ENCODE results near the gene CETN2. TPM values are rescaled to one million over a fixed set of nuclear protein-coding genes. Genes with fewer than 3 reads are reported as not detected.
A peak's percentile ranks its signal among the peaks of the same experiment; 100 is the strongest.
"Not testable (repeated sequence)": the region's sequence is repeated elsewhere in the genome, so short reads cannot be mapped to it uniquely, and the experiment has no call there.

Gene CETN2
- polyA plus RNA-seq, 1 donor from 2014 or later, result 21.3 TPM

DNA sequence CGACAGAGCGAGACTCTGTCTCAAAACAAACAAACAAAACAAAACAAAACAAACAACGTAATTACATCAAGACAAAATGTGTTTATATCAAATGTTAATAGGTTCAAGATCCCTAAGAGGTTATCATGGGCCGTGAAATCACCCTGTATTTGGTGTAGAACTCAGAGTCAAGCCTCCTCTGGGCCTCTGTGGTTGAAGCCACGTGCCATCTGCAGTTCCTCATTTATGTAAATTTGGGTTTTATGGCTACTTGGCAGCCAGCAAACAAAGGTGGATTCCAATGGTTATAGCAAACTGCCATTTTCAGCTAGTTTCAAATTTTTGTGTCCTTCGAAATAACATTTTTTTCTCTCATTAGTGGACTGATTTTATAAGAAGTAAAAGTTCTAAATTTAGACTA lies 16.7 kb upstream of the CETN2 start:
- no peak overlapping the region for H3K27ac Mint-ChIP-seq
- no peaks in the 10 kb centered on the region for H3K9me3 Mint-ChIP-seq
- no peaks in the 10 kb centered on the region for H3K4me1 Mint-ChIP-seq
- H3K36me3 Mint-ChIP-seq, result no peaks in the 10 kb centered on the region
- H3K27me3 Mint-ChIP-seq, result peaks cover under 1% of the 10 kb centered on the region
- no peak overlapping the region for H3K4me3 Mint-ChIP-seq

DNA sequence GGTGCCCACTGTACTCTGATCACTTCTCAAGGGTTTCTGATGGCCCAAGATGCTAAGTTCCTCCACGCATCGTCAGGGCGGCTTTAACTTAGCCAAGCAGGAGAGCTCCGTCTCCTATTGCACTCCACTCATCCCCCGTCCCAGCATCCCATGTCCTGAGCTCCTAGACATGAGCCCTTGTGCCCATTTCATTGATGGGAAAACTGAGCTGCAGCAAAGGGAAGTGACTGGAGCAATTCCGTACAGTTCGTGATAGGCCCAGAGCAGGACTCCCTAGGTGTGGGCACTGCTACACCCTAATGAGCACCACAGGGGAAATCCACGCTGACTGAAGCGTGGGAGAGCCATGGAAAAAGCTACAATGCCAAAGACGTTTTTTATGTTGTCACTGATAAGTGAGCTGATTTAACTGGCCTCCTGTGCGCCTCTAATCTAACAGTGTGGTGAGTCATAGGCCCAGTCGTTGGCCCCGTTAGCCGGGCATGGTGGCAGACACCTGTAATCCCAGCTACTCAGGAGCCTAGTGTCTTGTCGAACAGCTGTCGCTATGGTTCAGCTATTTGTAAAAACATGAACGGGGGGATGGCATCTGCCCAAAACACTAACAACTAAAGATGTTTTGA lies 15.2 kb upstream of the CETN2 start:
- no peaks in the 10 kb centered on the region for H3K9me3 Mint-ChIP-seq

DNA sequence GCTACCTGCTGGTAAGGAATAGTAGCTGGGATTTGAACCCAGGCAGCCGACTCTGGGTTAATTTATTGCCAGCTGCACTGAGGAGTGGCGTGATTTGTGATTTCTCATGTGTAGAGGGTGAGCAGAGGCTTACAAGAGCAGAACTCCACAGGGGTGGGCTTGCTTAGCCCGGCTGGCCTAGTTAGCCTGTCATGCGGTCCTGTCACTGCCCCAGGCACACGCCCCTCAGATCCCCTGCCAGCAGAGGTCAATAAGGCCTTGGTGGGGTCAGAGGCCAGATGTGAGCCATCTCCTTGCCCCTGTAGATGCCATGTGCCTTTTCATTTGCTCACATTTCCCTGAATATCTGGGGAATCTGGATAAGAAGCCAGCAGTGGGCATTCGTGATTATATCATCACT lies 13.7 kb upstream of the CETN2 start:
- Mint-ChIP-seq H3K4me1 (no peaks in the 10 kb centered on the region), H3K4me3 (no peak overlapping the region), H3K27ac (no peak overlapping the region), H3K9me3 (no peaks in the 10 kb centered on the region), H3K27me3 (peaks cover 1% of the 10 kb centered on the region), H3K36me3 (no peaks in the 10 kb centered on the region)

More for the DNA sequence above, 15.2 kb upstream of the CETN2 start:
- Mint-ChIP-seq H3K36me3 (no peaks in the 10 kb centered on the region), H3K4me3 (no peak overlapping the region), H3K4me1 (no peaks in the 10 kb centered on the region), H3K27me3 (peaks cover 1% of the 10 kb centered on the region), H3K27ac (no peak overlapping the region)

DNA sequence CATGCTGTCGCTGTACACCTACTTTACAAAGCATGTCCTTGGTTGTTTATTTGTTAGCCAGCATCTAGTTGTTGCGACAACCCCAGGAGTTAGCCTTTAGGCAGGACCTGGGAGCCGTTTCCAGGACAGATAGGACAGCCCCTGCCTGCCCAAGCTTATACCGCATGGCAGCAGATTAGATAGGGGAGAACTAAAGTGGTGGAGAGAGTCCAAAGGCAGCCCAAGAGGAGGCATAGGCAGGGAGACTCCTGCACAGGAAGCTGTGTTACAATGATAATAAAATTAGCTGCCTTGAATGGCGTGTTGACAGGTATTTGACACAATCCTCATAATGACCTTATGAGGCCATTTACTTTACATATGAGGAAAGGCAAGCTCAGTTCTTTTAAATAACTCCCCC lies 13.3 kb upstream of the CETN2 start:
- Mint-ChIP-seq H3K36me3 (no peaks in the 10 kb centered on the region), H3K4me1 (peaks cover 0 to 2% (median 0%) of the 10 kb centered on the region in 3 donors), H3K27me3 (peaks cover 1% of the 10 kb centered on the region), H3K27ac (no peak overlapping the region), H3K9me3 (no peaks in the 10 kb centered on the region), H3K4me3 (no peak overlapping the region)

DNA sequence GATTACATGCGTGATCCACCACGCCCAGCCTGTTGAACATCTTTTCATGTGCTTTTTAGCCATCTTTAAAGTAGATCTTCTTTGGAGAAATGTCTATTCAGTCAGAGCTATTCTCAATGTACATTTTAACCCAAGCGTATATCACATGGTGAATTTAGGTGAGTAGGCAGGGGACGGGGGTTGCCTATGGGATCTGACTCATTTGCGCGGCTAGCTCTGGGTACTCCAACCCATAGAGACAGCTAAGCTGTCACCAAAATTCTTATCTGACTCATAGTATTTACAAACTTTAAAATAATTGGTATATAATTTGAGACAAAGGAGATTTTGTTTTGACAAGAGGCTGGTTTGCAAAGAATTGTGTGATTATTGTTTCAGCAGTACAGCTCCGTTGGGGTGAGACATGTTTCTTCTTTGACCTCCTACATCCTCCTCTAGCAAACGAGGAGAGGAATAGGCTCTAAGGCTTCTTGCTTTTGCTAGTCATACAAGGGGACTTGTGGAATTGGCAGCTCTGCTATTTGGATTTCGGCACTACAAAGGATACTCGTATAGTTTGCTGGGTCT lies 12.3 kb upstream of the CETN2 start:
- Mint-ChIP-seq H3K36me3 (no peaks in the 10 kb centered on the region), H3K4me1 (peaks cover 0 to 5% (median 2%) of the 10 kb centered on the region in 3 donors)

DNA sequence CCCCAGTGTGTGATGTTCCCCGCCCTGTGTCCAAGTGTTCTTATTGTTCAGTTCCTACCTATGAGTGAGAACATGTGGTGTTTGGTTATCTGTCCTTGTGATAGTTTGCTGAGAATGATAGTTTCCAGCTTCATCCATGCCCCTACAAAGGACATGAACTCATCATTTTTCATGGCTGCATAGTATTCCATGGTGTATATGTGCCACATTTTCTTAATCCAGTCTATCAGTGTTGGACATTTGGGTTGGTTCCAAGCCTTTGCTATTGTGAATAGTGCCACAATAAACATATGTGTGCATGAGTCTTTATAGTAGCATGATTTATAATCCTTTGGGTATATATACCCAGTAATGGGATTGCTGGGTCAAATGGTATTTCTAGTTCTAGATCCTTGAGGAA lies 4.9 kb upstream of the CETN2 start:
- H3K27me3 Mint-ChIP-seq, H3K4me3 Mint-ChIP-seq, H3K27ac Mint-ChIP-seq, H3K9me3 Mint-ChIP-seq, H3K36me3 Mint-ChIP-seq: not testable (repeated sequence)
- H3K4me1 Mint-ChIP-seq, result peaks cover 0 to 18% (median 13%) of the 10 kb centered on the region in 3 donors

More for the DNA sequence above, 12.3 kb upstream of the CETN2 start:
- Mint-ChIP-seq H3K27me3 (peaks cover 1% of the 10 kb centered on the region), H3K4me3 (no peak overlapping the region), H3K27ac (no peak overlapping the region), H3K9me3 (no peaks in the 10 kb centered on the region)

DNA sequence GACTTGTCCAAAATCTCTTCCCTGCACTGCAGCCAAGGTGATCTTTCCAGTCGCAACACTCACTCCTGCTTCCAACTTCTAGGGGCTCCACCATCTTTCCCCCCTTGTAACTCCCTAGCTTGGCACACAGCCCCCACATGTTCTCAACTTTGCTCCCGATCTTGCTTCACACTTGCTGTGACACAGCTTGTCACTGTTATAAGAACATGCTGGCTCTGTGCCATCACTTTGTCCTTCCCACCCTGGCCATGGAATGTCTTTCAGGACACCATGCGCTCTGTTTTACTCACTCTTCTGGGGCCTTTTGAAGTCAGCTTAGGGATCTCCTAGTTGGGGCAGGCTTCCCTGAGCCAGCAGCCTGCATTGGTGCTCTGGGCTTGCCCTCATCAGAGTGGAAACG lies 2.8 kb upstream of the CETN2 start:
- Mint-ChIP-seq H3K4me3 (peak overlapping the region in 1 of 4 donors; percentile 53), H3K27ac (no peak overlapping the region), H3K27me3 (no peaks in the 10 kb centered on the region), H3K9me3 (no peaks in the 10 kb centered on the region), H3K36me3 (no peaks in the 10 kb centered on the region), H3K4me1 (peaks cover 0 to 18% (median 13%) of the 10 kb centered on the region in 3 donors)

DNA sequence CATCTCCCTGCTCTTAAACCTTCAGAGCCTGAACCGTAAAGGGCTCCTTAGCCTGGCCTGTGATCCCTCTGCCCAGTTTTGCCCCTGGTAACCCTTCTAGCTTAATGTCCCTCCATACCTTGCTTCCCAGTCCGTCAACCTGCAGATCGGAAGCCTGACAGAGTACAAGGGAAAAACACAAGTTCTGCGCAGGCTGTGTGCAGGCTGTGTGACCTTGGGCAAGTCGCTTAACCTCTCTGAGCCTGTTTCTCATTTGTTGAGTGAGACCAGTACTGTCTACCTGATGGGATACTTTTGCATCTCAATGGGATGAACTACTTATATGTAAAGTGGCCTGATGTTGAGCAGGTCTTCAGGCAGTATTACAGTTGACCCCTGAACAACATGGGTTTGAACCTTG lies 2.0 kb upstream of the CETN2 start:
- Mint-ChIP-seq H3K4me3 (peak overlapping the region; percentile 3 to 95 (median 90)), H3K9me3 (no peaks in the 10 kb centered on the region), H3K36me3 (no peaks in the 10 kb centered on the region), H3K27ac (no peak overlapping the region), H3K4me1 (peaks cover 0 to 17% (median 11%) of the 10 kb centered on the region in 3 donors), H3K27me3 (no peaks in the 10 kb centered on the region)

DNA sequence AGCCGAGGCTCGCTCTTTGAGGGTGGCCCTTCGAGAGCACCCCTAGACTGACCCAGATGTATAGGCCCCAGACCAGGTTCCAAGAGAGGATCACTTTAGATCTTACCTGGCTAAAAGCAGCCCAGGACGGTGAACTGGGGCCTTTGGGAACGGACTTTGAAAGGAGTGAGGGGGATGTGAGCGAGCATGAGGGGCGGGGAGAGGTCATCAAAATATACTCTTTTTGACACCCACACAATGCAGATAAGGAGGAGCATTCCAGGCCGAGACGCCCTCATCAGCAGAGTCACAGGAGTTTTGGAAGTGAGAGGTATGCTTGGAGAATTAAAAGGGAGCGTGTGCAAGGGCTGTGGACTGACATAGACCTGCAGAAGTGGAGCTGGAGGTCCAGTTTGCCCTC lies 834 bp upstream of the CETN2 start:
- Mint-ChIP-seq H3K36me3 (no peaks in the 10 kb centered on the region), H3K27ac (peak overlapping the region in 1 of 3 donors; percentile 47), H3K9me3 (no peaks in the 10 kb centered on the region), H3K4me1 (peaks cover 0 to 17% (median 11%) of the 10 kb centered on the region in 3 donors), H3K4me3 (peak overlapping the region; percentile 86 to 95 (median 94)), H3K27me3 (no peaks in the 10 kb centered on the region)

DNA sequence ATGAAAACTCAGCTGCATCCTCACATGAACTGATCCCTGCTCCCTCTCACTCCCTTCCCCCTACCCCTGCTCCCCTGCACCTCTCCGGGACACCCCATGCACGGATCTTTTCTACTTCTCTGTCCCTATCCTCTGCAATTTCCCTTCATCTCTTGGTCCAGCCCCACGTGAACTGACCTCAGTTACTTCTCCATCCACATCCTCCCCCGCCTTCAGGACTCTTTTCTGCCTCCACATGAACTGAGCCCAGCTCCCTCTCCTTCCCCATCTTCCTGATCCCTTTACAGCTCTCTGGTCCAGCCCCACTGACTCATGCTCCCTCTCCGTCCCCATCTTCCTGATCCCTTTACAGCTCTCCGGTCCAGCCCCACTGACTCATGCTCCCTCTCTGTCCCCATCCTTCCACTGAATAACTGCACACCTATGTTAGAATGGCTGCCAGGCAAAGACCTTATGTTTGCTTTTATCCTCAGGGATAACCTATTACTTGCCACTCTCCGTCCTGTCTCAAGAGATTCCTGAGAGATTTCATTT lies 5.6 kb downstream of the CETN2 start:
- Mint-ChIP-seq H3K9me3 (no peaks in the 10 kb centered on the region), H3K27ac (no peak overlapping the region), H3K4me3 (no peak overlapping the region), H3K4me1 (no peaks in the 10 kb centered on the region), H3K27me3 (peaks cover 7% of the 10 kb centered on the region), H3K36me3 (no peaks in the 10 kb centered on the region)

DNA sequence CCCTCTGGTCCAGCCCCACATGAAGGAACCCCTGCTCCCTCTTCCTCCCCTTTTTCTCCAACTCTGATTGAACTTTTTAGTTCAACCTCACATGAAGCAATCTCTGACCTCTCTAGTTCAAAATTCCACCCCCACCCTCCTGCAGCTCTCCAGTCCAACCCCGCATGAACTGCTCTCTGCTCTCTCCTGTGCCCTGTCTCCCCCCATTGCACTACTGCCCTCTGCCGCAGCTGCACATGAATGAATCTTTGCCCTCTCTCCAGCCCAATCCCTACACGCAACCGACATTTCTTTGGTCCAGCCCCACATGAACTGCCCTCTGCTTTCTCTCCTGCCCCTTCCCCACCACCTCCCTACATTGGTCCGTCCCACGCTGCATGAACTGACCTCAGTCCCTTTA lies 6.9 kb downstream of the CETN2 start:
- Mint-ChIP-seq H3K9me3 (no peaks in the 10 kb centered on the region), H3K27ac (no peak overlapping the region), H3K27me3 (peaks cover 7% of the 10 kb centered on the region), H3K36me3 (no peaks in the 10 kb centered on the region), H3K4me3 (no peak overlapping the region), H3K4me1 (no peaks in the 10 kb centered on the region)

DNA sequence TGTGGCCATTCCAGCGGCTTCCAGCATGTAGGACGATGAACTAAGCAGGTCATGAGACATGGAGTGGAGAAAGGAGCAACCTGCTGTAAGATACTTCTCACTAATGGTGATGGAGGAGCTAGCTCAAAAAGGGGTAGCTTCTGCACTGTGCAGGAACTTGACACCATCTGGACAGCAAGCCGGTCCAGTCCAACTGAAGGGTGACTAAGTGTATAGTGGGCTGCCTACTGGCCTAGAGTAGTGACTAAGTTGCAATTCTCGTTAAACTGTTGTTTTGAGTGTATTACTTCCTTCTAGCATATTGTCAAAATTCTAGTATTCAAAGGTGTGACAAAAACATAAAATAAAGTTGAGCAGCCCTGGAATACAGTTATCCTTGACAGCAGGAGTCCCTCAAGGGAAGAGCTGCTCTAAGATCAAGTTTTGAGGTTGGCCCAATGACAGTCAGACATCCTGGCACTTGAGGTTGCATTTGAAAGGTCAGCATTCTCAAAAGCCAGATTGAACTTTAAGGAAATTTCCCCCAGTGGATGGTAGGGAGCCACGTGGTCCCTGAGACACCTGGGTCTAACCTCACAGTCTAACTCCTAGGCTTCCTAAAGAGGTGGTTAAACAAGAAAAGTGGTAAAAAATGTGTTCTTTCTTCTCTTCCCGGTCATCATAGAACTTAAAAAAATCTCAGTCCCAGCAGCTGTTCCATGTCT lies 8.0 kb downstream of the CETN2 start:
- Mint-ChIP-seq H3K4me3 (no peak overlapping the region), H3K27me3 (peaks cover 9% of the 10 kb centered on the region), H3K9me3 (no peaks in the 10 kb centered on the region), H3K4me1 (no peaks in the 10 kb centered on the region), H3K27ac (no peak overlapping the region), H3K36me3 (no peaks in the 10 kb centered on the region)

DNA sequence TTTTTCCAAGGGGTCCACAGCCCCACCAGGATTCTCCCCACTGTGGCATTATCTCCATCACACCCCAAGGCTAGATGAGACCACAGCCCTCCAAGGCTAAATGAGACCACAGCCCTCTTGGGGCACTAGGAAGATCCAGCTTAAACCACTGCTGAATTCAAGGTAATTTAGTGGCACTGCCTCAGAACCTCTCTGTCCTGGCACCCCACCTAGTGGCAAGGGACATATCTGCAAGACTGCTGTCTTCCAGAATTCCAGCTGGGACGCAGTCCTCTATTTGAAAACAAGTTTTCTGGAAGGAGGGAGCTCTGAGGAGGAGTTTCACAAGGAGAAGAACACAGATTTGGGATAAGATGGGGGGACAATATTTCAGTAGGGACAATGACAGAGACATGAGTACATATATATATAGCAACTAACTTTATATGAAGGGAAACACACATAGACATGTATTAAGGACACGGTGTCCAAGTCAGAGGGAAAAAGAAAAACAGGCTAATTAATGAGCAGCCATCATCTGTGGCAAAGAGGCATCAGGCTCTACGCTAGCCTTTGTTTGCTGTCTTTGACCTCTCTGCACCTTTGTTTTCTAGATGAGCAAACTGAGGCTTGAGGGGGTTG lies 9.3 kb downstream of the CETN2 start:
- no peaks in the 10 kb centered on the region for H3K4me1 Mint-ChIP-seq

DNA sequence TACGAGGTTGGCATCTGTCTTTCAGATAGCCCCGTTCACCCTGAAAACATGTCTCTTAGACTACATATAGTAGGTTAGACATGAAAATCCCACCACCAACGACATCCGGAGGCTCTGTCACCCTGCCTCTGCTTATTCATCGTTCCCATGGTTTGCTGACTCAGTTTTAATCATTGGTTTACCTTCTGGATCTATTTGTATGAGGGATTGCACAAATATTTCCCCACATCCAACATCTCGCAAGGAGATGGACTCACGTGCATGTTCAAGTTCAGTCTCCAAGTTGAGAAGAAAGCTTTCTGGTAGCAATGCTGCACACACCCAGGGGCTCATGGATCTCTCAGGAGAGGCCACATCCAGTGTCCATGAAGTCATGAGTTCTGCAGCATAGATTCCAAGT lies 10.8 kb downstream of the CETN2 start:
- H3K9me3 Mint-ChIP-seq, result no peaks in the 10 kb centered on the region
- no peak overlapping the region for H3K4me3 Mint-ChIP-seq
- no peaks in the 10 kb centered on the region for H3K4me1 Mint-ChIP-seq
- H3K36me3 Mint-ChIP-seq, result no peaks in the 10 kb centered on the region
- no peak overlapping the region for H3K27ac Mint-ChIP-seq
- H3K27me3 Mint-ChIP-seq, result peaks cover 9% of the 10 kb centered on the region

More for the DNA sequence above, 9.3 kb downstream of the CETN2 start:
- no peak overlapping the region for H3K4me3 Mint-ChIP-seq
- H3K27me3 Mint-ChIP-seq, result peaks cover 9% of the 10 kb centered on the region
- no peak overlapping the region for H3K27ac Mint-ChIP-seq
- H3K9me3 Mint-ChIP-seq, result no peaks in the 10 kb centered on the region
- no peaks in the 10 kb centered on the region for H3K36me3 Mint-ChIP-seq

DNA sequence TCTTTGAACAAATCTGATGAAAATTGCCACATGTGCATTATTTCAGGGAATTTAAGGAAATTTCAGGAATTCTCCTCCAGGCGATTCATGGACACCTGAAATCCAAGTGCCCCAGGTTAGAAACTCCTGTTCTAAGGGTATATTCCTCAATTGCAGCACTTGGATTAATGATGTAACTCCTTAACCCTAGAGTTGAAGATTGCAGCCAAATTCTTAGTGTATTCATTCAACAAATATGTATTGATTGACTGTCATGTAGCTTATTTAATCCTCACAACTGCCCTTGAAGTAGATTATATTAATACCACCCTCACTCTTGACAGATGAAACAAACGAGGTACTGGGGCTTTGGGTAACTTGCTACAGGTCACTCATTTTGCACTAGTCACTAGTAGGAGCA lies 11.3 kb downstream of the CETN2 start:
- Mint-ChIP-seq H3K27ac (peak overlapping the region in 1 of 3 donors; percentile 11), H3K9me3 (no peaks in the 10 kb centered on the region), H3K4me3 (no peak overlapping the region), H3K27me3 (peaks cover 9% of the 10 kb centered on the region), H3K4me1 (no peaks in the 10 kb centered on the region), H3K36me3 (no peaks in the 10 kb centered on the region)

Data from IgD-negative memory B cell (primary cell).